Activated CD4-positive, alpha-beta T cell treated with anti-CD3 and anti-CD28 coated beads, Interleukin-2, Interleukin-6, amounts not matched to agents 100 ng/mL and 50 ng/mL, durations not matched to agents 16 hours and 8 hours (primary cell): ENCODE measurements around the gene CHADL.

ENCODE experiments used
- DNase-seq: peaks from one replicate; pipeline ENCODE4 v3.0.0-alpha.2; 2020

The CHADL gene

GRCh38 chr22:41229730-41230400 lies 10.9 kb downstream of the CHADL start:
- DNase-seq: no peak

GRCh38 chr22:41229215-41229614 lies 11.5 kb downstream of the CHADL start:
- no peak for DNase-seq

DNA sequence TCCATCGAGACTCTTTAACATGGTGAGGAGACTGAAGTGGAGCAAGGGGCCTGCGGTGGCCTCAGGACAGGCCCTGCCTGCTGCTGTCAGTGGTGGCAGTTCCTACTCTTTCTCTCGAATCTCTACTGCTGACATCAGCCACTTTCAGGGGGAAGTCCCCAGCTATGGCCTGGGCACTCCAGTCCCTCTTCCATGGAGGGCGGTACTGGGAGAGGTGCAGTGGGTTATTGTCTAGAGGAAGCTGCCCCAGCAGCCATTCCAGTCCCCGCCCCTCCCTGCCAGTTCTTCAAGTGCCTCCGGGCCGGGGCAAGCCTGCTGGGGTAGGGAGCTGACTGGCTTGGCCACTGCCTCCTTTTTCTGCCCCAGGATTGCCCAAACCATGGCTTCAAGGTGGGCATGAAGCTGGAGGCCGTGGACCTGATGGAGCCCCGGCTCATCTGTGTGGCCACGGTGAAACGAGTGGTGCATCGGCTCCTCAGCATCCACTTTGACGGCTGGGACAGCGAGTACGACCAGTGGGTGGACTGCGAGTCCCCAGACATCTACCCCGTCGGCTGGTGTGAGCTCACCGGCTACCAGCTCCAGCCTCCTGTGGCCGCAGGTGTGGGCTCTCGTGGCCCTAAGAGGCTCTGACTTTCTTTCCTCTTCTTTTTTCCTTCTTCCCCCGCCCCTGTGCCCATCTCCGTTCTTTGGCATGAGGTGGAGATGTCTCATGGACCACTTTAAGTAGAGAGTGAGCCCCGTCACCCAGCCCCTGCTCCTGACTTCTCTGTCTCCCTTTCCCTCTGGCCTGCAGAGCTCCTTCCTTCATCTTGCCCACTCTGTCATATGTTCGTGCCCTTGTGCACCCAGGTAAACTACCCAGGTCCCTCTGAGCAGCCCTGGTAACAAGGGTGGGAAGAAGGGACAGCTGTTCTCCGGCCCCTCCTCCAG lies 13.7 kb downstream of the CHADL start:
- DNase-seq: no peak

DNA sequence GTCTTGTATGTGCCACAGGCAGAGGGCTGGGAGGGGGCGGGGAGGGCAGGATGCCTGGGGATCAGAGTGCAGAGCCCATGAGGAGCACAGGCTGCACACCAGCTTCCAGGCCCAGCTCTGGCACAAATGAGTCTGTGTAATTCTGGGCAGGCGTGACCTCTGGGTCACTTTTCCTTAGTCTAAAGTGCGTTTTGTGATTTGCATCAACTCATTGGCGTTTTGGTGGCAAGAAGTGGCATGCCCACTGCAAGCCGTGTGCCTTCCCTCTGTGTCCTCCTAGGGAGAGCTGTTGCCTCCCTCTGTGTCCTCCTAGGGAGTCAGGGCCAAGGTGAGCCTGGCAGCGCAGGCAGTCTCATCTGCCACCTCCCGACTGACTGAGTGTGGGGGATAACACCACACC lies 17.2 kb downstream of the CHADL start:
- DNase-seq: no peak

DNA sequence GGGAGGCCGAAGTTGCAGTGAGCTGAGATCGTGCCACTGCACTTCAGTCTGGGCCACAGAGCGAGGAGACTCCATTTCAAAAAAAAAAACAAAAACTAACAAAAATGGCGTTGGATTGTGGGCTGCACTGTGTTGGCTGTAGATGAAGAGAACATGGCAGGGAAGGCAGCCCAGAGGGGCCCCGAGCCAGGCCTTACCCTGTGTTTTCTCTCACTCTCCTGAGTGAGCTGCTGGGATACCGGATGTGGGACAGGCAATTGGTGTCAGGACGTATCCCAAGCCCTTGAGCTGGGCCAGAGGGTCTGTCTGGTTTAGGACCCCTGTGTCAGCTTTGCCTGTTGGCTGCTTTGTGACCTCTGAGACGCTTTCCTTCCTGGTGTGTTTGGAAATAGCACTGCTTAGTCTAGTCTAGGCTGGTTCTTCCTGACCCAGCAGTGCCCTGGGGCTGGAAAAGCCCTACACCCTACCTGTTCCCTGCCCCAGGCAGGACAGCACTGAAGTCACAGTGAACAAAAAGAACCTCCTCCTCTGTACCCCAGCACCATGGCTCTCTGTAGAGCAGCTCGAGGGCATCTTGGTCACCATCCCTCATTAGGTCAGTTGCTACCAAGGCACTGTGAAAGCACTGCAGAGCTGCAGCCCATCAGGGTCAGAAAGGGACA lies 17.8 kb downstream of the CHADL start:
- no peak for DNase-seq

DNA sequence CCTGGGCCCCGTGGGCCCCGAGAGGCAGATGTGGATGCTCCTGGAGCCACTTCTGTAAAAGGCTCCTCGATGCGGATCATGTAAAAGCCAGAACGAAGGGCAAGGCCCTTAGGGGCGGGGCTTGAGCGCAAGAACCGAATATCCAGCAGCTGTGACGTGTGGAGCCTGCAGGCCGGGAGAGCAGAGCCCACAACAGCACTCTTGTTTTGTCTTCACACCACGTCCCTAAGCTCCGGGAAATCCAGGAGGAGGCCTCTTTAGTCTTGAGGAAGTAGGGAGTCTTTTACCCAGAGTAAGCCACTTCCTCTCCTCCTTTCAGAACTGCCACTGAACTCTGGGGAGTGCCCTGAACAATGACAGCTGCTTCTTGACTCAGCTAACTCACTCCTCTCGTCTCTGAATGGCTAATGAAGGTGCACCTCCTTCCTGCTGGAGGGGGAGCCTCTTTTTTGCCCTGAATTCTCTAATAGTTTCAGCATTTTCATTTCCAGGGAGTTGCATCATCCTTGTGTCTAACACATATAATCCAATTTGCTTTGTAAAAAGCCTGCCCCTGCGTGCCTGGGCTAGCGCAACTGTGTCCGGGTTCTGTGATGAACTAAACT lies 23.1 kb downstream of the CHADL start:
- peak; percentile 72 for DNase-seq

GRCh38 chr22:41216984-41217383 lies 23.7 kb downstream of the CHADL start:
- no peak for DNase-seq

DNA sequence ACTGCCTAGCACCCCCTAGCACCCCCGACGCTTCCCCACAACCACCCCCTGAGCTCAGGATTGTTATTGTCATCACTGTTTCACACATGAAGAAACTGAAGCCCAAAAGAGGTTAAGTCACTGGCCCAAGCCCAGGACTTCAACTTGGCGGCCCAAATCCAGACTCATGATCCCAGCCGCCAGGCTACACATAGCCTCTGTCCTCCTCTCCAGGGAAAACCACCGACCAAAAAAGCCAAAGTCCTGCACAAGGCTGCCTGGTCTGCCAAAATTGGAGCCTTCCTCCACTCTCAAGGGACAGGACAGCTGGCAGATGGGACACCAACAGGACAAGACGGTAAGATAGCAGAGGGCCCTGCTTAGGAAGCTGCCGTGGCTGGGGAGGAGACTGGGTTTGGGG lies 24.8 kb downstream of the CHADL start:
- DNase-seq: no peak

- no peak for DNase-seq
Observed at GRCh38 chr22:41215409-41215808, 25.3 kb downstream of the CHADL start.

GRCh38 chr22:41206719-41207118 lies 34.0 kb downstream of the CHADL start:
- DNase-seq: no peak

DNA sequence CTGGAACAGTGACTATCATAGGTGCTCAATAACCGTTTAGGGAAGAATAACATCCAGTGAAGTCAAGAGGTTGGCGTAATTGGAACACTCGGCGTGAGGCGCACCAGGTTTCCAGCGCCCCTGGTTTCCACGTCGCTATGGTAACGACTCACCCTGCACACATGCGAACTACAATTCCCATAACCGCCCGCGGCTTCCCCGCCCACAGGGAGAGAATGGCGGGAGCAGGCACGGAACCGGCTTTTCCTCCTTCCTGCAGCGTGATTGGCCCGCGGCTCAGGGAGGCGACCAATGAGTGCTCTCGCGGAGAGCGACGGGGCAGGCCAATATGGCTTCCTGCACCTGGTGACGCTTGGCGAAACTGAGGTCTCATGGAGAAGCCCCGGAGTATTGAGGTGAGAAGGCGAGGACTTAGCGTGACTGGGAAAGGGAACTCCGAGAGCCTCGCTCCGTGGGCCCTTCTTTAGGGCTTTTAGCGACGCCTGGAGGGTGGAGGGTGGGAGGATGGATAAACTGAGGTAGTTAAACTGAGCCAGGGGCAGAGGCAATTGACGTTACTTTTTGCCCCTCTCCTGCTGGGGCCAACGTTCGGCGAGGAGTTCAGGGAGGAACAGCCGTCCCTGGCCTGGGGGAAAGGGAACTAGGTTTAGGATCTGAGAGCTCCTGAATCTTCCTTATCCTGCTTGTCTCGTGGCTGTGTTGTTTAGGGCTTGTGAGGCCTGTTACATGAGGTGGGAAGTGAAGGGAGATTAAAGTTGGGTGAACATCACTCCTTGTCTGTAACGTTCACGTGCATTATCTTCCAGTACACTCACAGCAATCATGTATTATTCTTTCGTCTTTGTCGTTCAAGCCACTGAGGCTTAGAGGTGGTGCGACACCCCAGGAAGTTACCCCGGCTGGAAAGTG lies 35.5 kb downstream of the CHADL start, which contains the start of gene L3MBTL2:
TSS of gene L3MBTL2 (plus strand) at position 321 of the 909 bp plus-strand sequence. CDS start at position 372, 51 bp downstream.
- peak; percentile 100 for DNase-seq

- no peak for DNase-seq
Observed at GRCh38 chr22:41204066-41204465, 36.7 kb downstream of the CHADL start.

DNA sequence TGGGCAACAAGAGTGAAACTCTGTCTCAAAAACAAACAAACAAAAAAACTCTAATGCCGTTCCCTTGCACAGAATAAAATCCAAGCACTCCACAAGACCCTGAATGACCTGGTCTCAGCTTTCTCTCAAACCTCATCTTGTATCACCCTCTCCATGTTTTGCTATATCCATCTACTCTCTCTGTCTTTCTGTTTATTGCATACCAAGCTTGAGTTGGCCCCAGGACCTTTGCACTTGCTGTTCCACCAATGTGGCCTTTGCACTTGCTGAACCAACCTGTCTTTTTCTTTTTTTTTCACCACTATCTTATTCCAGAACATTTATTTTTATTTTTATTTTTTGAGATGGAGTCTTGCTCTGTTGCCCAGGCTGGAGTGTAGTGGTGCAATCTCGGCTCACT lies 37.6 kb downstream of the CHADL start:
- DNase-seq: no peak

GRCh38 chr22:41201141-41201540 lies 39.6 kb downstream of the CHADL start:
- DNase-seq: no peak

- DNase-seq: peak; percentile 62
Observed at GRCh38 chr22:41198027-41198580, 42.6 kb downstream of the CHADL start.

GRCh38 chr22:41197038-41197972 lies 43.4 kb downstream of the CHADL start:
- DNase-seq: peak; percentile 84

- DNase-seq: no peak
Observed at GRCh38 chr22:41193829-41194228, 46.9 kb downstream of the CHADL start.

DNA sequence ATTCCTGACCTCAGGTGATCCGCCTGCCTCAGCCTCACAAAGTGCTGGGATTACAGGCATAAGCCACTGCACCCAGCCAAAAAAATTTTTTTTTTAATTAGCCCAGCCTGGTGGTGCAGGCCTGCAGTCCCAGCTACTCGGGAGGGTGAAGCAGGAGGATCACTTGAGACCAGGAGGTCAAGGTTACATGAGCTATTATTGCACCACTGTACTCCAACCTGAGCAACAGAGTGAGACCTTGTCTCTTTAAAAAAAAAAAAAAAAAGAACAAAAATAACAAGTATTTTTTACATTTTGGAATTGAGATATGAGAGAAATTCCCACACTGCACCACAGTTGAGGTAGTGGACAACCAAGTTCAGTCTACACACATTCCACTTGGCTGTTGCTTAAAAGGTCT lies 49.3 kb downstream of the CHADL start:
- no peak for DNase-seq

DNA sequence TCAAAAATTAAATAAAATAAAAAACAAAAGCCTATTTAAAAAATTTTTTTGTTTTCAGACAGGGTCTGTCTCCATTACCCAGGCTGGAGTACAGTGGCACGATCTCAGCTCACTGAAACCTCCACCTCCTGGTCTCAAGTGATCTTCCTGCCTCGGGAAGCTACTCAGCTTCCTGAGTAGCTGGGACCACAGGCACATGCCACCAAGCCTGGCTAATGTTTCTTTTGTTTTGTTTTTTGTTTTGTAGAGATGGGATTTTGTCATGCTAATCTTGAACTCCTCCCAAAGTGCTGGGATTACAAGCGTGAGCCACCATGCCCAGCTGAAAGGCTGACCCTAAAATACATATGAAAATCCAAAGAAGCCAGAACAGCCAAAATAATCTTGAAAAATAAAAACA lies 56.1 kb downstream of the CHADL start:
- no peak for DNase-seq
